ENCODE data around the gene FGFR4. TPM values are rescaled to one million over a fixed set of nuclear protein-coding genes. Genes with fewer than 3 reads are reported as not detected.

The FGFR4 gene
- polyA plus RNA-seq, result 100 to 1,000 TPM in 1 of 4 donors, 10 to 100 TPM in 1, 1 to 10 TPM in 2; 7.6 to 118 (median 39.7) TPM
- long read RNA-seq, donor 1, transcript FGFR4-204 (3 exons, 712 nt), result minor isoform, 6 of 86 reads
- long read RNA-seq, donor 1, transcript FGFR4-207 (18 exons, 2,638 nt), result major isoform, 9 of 86 reads
- long read RNA-seq, donor 1, partial matches to known transcripts, result 65 of 86 reads
- long read RNA-seq, donor 1, other reads (novel, unspliced or antisense), result 0 of 86 reads
- long read RNA-seq, donor 2, partial matches to known transcripts, result 5 of 5 reads
- long read RNA-seq, donor 2, other reads (novel, unspliced or antisense), result 0 of 5 reads
- long read RNA-seq, donor 3, partial matches to known transcripts, result 17 of 21 reads
- long read RNA-seq, donor 3, other reads (novel, unspliced or antisense), result 0 of 21 reads
- long read RNA-seq, donor 4, result 0 reads
- long read RNA-seq, donor 5, partial matches to known transcripts, result 7 of 9 reads
- long read RNA-seq, donor 5, other reads (novel, unspliced or antisense), result 0 of 9 reads
- long read RNA-seq, donor 6, partial matches to known transcripts, result 16 of 23 reads
- long read RNA-seq, donor 6, other reads (novel, unspliced or antisense), result 0 of 23 reads
- long read RNA-seq, donor 7, result 0 reads
- long read RNA-seq, donor 8, result 0 reads
- long read RNA-seq, donor 9, partial matches to known transcripts, result 0 of 1 reads
- long read RNA-seq, donor 9, other reads (novel, unspliced or antisense), result 0 of 1 reads
- long read RNA-seq, donor 10, partial matches to known transcripts, result 11 of 12 reads
- long read RNA-seq, donor 10, other reads (novel, unspliced or antisense), result 0 of 12 reads

DNA sequence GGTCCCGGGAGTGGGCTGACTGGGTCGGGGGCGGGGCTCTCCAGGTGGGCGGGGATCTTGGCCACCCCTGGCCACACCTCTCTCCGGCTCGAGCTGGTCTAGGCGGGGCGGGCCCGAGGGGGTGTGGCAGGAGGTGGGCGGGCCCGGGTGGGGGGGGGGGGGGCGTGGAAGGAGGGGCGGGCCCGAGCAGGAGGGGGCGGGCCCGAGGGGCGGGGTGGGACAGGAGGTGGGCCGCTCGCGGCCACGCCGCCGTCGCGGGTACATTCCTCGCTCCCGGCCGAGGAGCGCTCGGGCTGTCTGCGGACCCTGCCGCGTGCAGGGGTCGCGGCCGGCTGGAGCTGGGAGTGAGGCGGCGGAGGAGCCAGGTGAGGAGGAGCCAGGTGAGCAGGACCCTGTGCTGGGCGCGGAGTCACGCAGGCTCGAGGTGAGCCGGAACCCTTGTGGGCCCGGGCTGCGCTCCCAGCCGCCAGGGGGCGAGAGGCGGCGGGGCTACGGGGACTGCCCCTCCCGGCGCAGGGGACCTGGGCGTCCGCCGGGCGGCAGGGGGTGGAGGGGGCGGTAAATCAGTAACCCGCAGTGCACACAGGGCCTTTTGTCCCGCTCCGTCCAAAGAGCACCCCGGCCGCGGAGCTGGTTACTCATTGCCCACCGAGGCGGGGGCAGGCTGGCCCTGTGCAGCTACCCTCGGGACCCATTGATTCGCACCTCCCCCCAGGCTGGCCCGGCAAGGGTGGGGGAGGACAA, at the start of gene FGFR4:
TSS of gene FGFR4 (plus strand) at position 262 of the 744 bp plus-strand sequence. CDS start 2,688 bp downstream, outside the sequence.
- 1 to 2% (median 2%) methylated on average over 24 to 68 of the region's 68 CpGs for WGBS, 3 donors
- peaks cover 0 to 56% (median 6%) of the 10 kb centered on the region in 3 donors for H3K4me1 ChIP-seq (ENCODE audit: control insufficient read depth in 3 of 3, insufficient read depth in 2 of 3, low read depth in 1 of 3, low read length in 2 of 3)
- FAIRE-seq (no peak), DNase-seq (peak; percentile 93 to 98)
- H3K4me3 ChIP-seq (ENCODE audit: low read depth in 1 of 3, low read length in 3 of 3), result peak within 1 kb of the TSS; percentile 19 to 64 (median 49)
- no peaks in the 10 kb centered on the region for H3K27me3 ChIP-seq (ENCODE audit: control insufficient read depth in 3 of 3, insufficient read depth in 3 of 3, low read length in 3 of 3)
- H3K27ac ChIP-seq (ENCODE audit: low read depth in 1 of 3, low read length in 2 of 3), result peak within 1 kb of the TSS; percentile 45 to 96 (median 79)
- H3K36me3 ChIP-seq (ENCODE audit: control insufficient read depth in 3 of 3, insufficient read depth in 2 of 3, low read depth in 1 of 3, low read length in 3 of 3), result peaks cover 0 to 36% (median 0%) of the 10 kb centered on the region in 3 donors
- no peaks in the 10 kb centered on the region for H3K9me3 ChIP-seq (ENCODE audit: control insufficient read depth in 2 of 2, insufficient read depth in 1 of 2, low read depth in 1 of 2, low read length in 1 of 2)

DNA sequence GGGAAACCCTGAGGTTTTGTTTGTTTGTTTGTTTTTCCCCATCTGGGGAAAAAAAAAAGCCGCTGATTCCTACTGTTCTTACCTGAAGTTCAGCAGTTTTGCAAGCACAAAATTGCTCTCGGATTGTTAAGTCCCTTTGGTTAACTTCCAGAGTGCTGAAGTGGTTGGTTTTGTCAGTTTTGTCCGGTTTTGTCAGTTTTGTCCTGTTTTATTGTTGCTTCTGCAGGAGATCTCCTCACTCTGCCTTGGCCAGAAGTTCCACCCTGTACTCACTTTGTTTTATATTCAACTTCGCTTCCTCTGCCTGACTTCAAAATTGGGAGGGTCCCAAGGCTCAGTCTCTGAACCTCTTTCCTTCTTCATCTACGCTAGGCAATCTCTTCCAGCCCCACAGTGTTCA, 49.8 kb upstream of the FGFR4 start:
- 84 to 97% (median 97%) methylated on average over 5 of the region's 5 CpGs for WGBS, 3 donors
- H3K4me3 ChIP-seq (ENCODE audit: low read depth in 1 of 3, low read length in 3 of 3), result no peak overlapping the region
- peaks cover 0 to 5% (median 0%) of the 10 kb centered on the region in 3 donors for H3K4me1 ChIP-seq (ENCODE audit: control insufficient read depth in 3 of 3, insufficient read depth in 2 of 3, low read depth in 1 of 3, low read length in 2 of 3)
- DNase-seq (no peak), FAIRE-seq (no peak)
- H3K27ac ChIP-seq (ENCODE audit: low read depth in 1 of 3, low read length in 2 of 3), result no peak overlapping the region
- no peaks in the 10 kb centered on the region for H3K27me3 ChIP-seq (ENCODE audit: control insufficient read depth in 3 of 3, insufficient read depth in 3 of 3, low read length in 3 of 3)
- H3K9me3 ChIP-seq (ENCODE audit: control insufficient read depth in 2 of 2, insufficient read depth in 1 of 2, low read depth in 1 of 2, low read length in 1 of 2), result no peaks in the 10 kb centered on the region
- H3K36me3 ChIP-seq (ENCODE audit: control insufficient read depth in 3 of 3, insufficient read depth in 2 of 3, low read depth in 1 of 3, low read length in 3 of 3), result peaks cover 0 to 26% (median 0%) of the 10 kb centered on the region in 3 donors

DNA sequence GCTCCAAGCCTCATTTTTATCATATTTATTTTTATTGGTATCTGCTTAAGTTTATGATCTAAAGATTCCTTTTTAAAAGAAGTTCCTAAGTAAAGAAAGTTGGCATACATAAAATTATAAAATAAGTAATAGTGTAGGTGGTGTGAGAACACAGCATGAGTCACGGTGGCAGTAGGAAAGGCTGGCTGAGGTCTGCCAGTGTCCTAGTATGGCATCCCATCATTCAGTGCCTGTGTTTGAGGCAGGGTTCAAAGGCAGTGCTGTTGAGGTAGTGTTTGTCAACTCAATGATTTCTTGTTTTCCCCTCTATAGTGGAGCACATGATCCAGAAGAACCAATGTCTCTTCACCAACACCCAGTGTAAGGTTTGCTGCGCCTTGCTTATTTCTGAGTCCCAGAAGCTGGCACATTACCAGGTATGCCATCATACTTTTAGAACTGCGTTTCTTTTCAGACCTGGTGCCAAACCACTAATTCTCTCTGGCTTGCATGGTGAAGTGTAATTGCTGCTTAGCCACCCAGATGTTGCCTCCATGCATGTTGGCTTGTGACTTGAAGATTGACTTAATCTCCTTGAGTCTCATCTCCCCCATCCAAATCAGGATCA, 45.8 kb upstream of the FGFR4 start:
- Histone ChIP-seq H3K9me3 (ENCODE audit: control insufficient read depth in 2 of 2, insufficient read depth in 1 of 2, low read depth in 1 of 2, low read length in 1 of 2) (no peaks in the 10 kb centered on the region), H3K36me3 (ENCODE audit: control insufficient read depth in 3 of 3, insufficient read depth in 2 of 3, low read depth in 1 of 3, low read length in 3 of 3) (peaks cover 2 to 28% (median 6%) of the 10 kb centered on the region in 3 donors), H3K4me1 (ENCODE audit: control insufficient read depth in 3 of 3, insufficient read depth in 2 of 3, low read depth in 1 of 3, low read length in 2 of 3) (peaks cover 0 to 20% (median 0%) of the 10 kb centered on the region in 3 donors), H3K27ac (ENCODE audit: low read depth in 1 of 3, low read length in 2 of 3) (no peak overlapping the region), H3K4me3 (ENCODE audit: low read depth in 1 of 3, low read length in 3 of 3) (no peak overlapping the region), H3K27me3 (ENCODE audit: control insufficient read depth in 3 of 3, insufficient read depth in 3 of 3, low read length in 3 of 3) (no peaks in the 10 kb centered on the region)
- 80 to 92% (median 84%) methylated on average over 3 of the region's 3 CpGs for WGBS, 3 donors
- FAIRE-seq (no peak), DNase-seq (no peak)

DNA sequence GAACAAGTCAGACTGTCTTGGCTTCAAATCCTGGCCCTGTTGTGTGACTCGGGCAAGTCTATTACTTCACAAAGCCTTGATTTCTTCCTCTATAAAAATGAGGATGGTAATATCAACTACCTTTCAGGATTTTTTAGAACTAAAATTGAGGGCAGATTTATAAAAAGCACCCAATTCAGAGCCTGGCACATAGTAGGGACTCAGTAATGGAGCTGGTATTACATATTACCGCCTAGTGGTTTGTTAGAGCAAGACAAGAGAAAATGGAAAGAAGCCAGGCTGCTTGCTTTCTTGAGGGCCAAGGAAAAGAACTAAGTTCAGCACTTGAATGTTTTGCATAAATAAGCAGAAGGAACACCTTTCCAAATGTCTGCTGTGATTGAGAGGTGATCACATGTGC, 44.8 kb upstream of the FGFR4 start:
- 95 to 98% (median 97%) methylated on average over 2 of the region's 2 CpGs for WGBS, 3 donors
- Histone ChIP-seq H3K36me3 (ENCODE audit: control insufficient read depth in 3 of 3, insufficient read depth in 2 of 3, low read depth in 1 of 3, low read length in 3 of 3) (peaks cover 2 to 26% (median 6%) of the 10 kb centered on the region in 3 donors), H3K9me3 (ENCODE audit: control insufficient read depth in 2 of 2, insufficient read depth in 1 of 2, low read depth in 1 of 2, low read length in 1 of 2) (no peaks in the 10 kb centered on the region), H3K4me1 (ENCODE audit: control insufficient read depth in 3 of 3, insufficient read depth in 2 of 3, low read depth in 1 of 3, low read length in 2 of 3) (peaks cover 0 to 20% (median 0%) of the 10 kb centered on the region in 3 donors), H3K4me3 (ENCODE audit: low read depth in 1 of 3, low read length in 3 of 3) (no peak overlapping the region), H3K27ac (ENCODE audit: low read depth in 1 of 3, low read length in 2 of 3) (no peak overlapping the region), H3K27me3 (ENCODE audit: control insufficient read depth in 3 of 3, insufficient read depth in 3 of 3, low read length in 3 of 3) (no peaks in the 10 kb centered on the region)
- no peak for DNase-seq
- FAIRE-seq, result no peak

DNA sequence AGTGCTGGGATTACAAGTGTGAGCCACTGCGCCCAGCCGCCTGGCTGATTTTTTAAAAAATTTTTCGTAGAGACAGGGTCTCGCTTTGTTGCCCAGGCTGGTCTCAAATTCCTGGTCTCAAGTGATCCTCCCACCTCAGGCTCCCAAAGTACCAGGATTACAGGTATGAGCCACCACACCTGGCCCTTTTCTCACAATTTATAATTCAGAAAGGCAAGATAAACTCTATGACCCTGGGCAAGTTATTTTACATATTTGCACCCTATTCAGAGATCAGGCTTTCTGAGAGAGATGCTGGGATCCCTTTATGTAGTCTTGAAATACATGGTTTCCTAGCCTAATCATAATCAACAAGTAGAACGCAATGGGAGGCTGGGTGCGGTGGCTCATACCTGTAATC, 43.6 kb upstream of the FGFR4 start:
- DNase-seq (no peak), FAIRE-seq (no peak)
- Histone ChIP-seq H3K4me3 (ENCODE audit: low read depth in 1 of 3, low read length in 3 of 3) (no peak overlapping the region), H3K4me1 (ENCODE audit: control insufficient read depth in 3 of 3, insufficient read depth in 2 of 3, low read depth in 1 of 3, low read length in 2 of 3) (peaks cover 0 to 20% (median 0%) of the 10 kb centered on the region in 3 donors), H3K36me3 (ENCODE audit: control insufficient read depth in 3 of 3, insufficient read depth in 2 of 3, low read depth in 1 of 3, low read length in 3 of 3) (peaks cover 2 to 35% (median 6%) of the 10 kb centered on the region in 3 donors), H3K27ac (ENCODE audit: low read depth in 1 of 3, low read length in 2 of 3) (no peak overlapping the region), H3K9me3 (ENCODE audit: control insufficient read depth in 2 of 2, insufficient read depth in 1 of 2, low read depth in 1 of 2, low read length in 1 of 2) (no peaks in the 10 kb centered on the region), H3K27me3 (ENCODE audit: control insufficient read depth in 3 of 3, insufficient read depth in 3 of 3, low read length in 3 of 3) (no peaks in the 10 kb centered on the region)
- 98 to 99% (median 98%) methylated on average over 6 of the region's 6 CpGs for WGBS, 3 donors

DNA sequence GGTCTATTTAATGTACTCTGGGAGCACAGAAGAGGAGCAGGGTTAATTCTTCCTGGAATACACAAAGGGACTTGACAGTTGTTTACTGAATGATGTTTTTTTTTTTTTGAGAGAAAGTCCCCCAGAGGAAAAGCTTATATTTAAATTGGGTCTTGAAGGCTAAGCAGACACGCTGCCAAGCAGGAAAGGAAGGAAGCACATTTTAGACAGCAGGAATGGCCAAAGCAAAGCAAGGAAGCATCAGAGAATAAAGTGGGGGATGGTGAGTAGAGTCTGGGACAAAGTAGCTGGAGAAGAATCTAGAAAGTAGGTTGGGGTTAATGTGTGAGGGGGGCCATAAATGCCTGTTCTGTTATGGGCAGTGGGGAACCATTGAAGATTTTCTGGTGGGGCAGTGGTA, 42.8 kb upstream of the FGFR4 start:
- Histone ChIP-seq H3K4me1 (ENCODE audit: control insufficient read depth in 3 of 3, insufficient read depth in 2 of 3, low read depth in 1 of 3, low read length in 2 of 3) (peaks cover 0 to 16% (median 0%) of the 10 kb centered on the region in 3 donors), H3K27me3 (ENCODE audit: control insufficient read depth in 3 of 3, insufficient read depth in 3 of 3, low read length in 3 of 3) (no peaks in the 10 kb centered on the region), H3K36me3 (ENCODE audit: control insufficient read depth in 3 of 3, insufficient read depth in 2 of 3, low read depth in 1 of 3, low read length in 3 of 3) (peaks cover 2 to 37% (median 6%) of the 10 kb centered on the region in 3 donors), H3K27ac (ENCODE audit: low read depth in 1 of 3, low read length in 2 of 3) (peak overlapping the region in 1 of 3 donors; percentile 87), H3K9me3 (ENCODE audit: control insufficient read depth in 2 of 2, insufficient read depth in 1 of 2, low read depth in 1 of 2, low read length in 1 of 2) (no peaks in the 10 kb centered on the region), H3K4me3 (ENCODE audit: low read depth in 1 of 3, low read length in 3 of 3) (no peak overlapping the region)
- no peak for DNase-seq
- 73 to 94% (median 76%) methylated on average over 1 of the region's 1 CpG for whole genome bisulfite sequencing, 3 donors
- no peak for FAIRE-seq

DNA sequence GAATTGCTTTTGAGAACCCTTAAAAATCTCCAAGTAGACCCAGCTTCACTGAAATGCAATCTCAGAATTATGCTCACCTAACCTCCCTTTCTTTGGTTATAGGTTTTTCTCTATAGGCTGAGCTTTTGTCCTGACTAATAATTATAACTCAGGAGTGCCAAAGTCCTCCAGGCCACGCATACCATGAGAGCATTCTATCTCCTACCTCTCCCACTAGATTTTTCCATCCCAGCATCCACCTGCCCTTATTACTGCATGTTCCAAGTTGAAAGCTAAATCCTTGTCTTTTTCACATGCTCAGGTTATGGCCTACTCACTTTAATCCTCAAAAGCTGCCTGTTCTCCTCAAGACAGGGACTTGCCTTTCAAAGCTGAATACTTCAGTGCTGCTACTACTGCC, 42.1 kb upstream of the FGFR4 start:
- 27 to 72% (median 60%) methylated on average over 1 of the region's 1 CpG for WGBS, 3 donors
- FAIRE-seq, result no peak

More for the DNA sequence above, 42.1 kb upstream of the FGFR4 start:
- Histone ChIP-seq H3K27me3 (ENCODE audit: control insufficient read depth in 3 of 3, insufficient read depth in 3 of 3, low read length in 3 of 3) (no peaks in the 10 kb centered on the region), H3K36me3 (ENCODE audit: control insufficient read depth in 3 of 3, insufficient read depth in 2 of 3, low read depth in 1 of 3, low read length in 3 of 3) (peaks cover 4 to 41% (median 6%) of the 10 kb centered on the region in 3 donors), H3K27ac (ENCODE audit: low read depth in 1 of 3, low read length in 2 of 3) (peak overlapping the region in 1 of 3 donors; percentile 87), H3K9me3 (ENCODE audit: control insufficient read depth in 2 of 2, insufficient read depth in 1 of 2, low read depth in 1 of 2, low read length in 1 of 2) (no peaks in the 10 kb centered on the region), H3K4me3 (ENCODE audit: low read depth in 1 of 3, low read length in 3 of 3) (no peak overlapping the region), H3K4me1 (ENCODE audit: control insufficient read depth in 3 of 3, insufficient read depth in 2 of 3, low read depth in 1 of 3, low read length in 2 of 3) (peaks cover 0 to 16% (median 0%) of the 10 kb centered on the region in 3 donors)
- peak; percentile 78 to 79 for DNase-seq
